ENCODE results near the gene LETMD1.

- TF ChIP-seq CTCF (IDR thresholded peaks at IDR 0.05; ENCODE audit: borderline replicate concordance, extremely low read depth, low read length, poor library complexity, severe bottlenecking) (no peak), EZH2 (IDR thresholded peaks at IDR 0.05; ENCODE audit: borderline replicate concordance, low read depth, low read length, severe bottlenecking) (no peak)
Observed at GRCh38 chr12:51090705-51091229, 42.6 kb downstream of the LETMD1 start.

Measured in DND-41 (cell line).